Measurements from ENCODE around the gene ELAC1. TPM values are rescaled to one million over a fixed set of nuclear protein-coding genes. Genes with fewer than 3 reads are reported as not detected.
"Not testable (repeated sequence)": the region's sequence is repeated elsewhere in the genome, so short reads cannot be mapped to it uniquely, and the experiment has no call there.

The ELAC1 gene
- total and polyA plus RNA-seq, 8 donors = 5.2 to 13.9 (median 11.8) TPM

- no peaks in the 10 kb centered on the region for H3K27me3 ChIP-seq
- ATAC-seq = no peak
- no peaks in the 10 kb centered on the region for H3K9me3 ChIP-seq
- H3K4me1 ChIP-seq = peaks cover 9 to 29% of the 10 kb centered on the region in 2 donors
- no peak overlapping the region for H3K4me3 ChIP-seq
- TF ChIP-seq CTCF (IDR thresholded peaks at IDR 0.05) = no peak
- peaks cover 0 to 6% of the 10 kb centered on the region in 2 donors for H3K36me3 ChIP-seq
- intact Hi-C loops (cut with DNase I) = no loop called here
- peak in 2 of 4 donors; percentile 27 to 43 for DNase-seq
- no peak overlapping the region for H3K27ac ChIP-seq
Measured at GRCh38 chr18:50970006-50970405, 2.2 kb downstream of the ELAC1 start.

- peak in 1 of 4 donors; percentile 50 for DNase-seq
- peaks cover 9 to 27% of the 10 kb centered on the region in 2 donors for H3K4me1 ChIP-seq
- H3K36me3 ChIP-seq = peaks cover 0 to 29% of the 10 kb centered on the region in 2 donors
- H3K27me3 ChIP-seq; H3K4me3 ChIP-seq; H3K9me3 ChIP-seq; ATAC-seq; H3K27ac ChIP-seq; intact Hi-C loops (cut with DNase I): not testable (repeated sequence)
Measured at GRCh38 chr18:50972404-50972803, 4.6 kb downstream of the ELAC1 start.

GRCh38 chr18:50973367-50974126, 5.7 kb downstream of the ELAC1 start:
- no peak for TF ChIP-seq CTCF (IDR thresholded peaks at IDR 0.05)
- Histone ChIP-seq H3K4me1 (peaks cover 9 to 24% of the 10 kb centered on the region in 2 donors), H3K9me3 (peaks cover 0 to 12% of the 10 kb centered on the region in 2 donors), H3K27ac (no peak overlapping the region), H3K36me3 (peaks cover 0 to 40% of the 10 kb centered on the region in 2 donors), H3K27me3 (no peaks in the 10 kb centered on the region), H3K4me3 (no peak overlapping the region)
- DNase-seq (no peak), ATAC-seq (peak; percentile 76)
- intact Hi-C loops (cut with DNase I) = no loop called here

- no peak overlapping the region for H3K4me3 ChIP-seq
- peaks cover 0 to 12% of the 10 kb centered on the region in 2 donors for H3K9me3 ChIP-seq
- H3K27me3 ChIP-seq = no peaks in the 10 kb centered on the region
- no peak for DNase-seq
- intact Hi-C loops (cut with DNase I) = no loop called here
- peaks cover 4 to 12% of the 10 kb centered on the region in 2 donors for H3K4me1 ChIP-seq
- ATAC-seq = no peak
- H3K27ac ChIP-seq = no peak overlapping the region
- no peak for TF ChIP-seq CTCF (IDR thresholded peaks at IDR 0.05)
- H3K36me3 ChIP-seq = peaks cover 0 to 52% of the 10 kb centered on the region in 2 donors
Measured at GRCh38 chr18:50977037-50977760, 9.4 kb downstream of the ELAC1 start.

- no peak for DNase-seq
Measured at GRCh38 chr18:50981381-50981780, 13.5 kb downstream of the ELAC1 start.

More at GRCh38 chr18:50981381-50981780, 13.5 kb downstream of the ELAC1 start:
- no peak overlapping the region for H3K4me3 ChIP-seq
- peaks cover 0 to 45% of the 10 kb centered on the region in 2 donors for H3K36me3 ChIP-seq
- no peak overlapping the region for H3K27ac ChIP-seq
- H3K4me1 ChIP-seq = peaks cover 0 to 4% of the 10 kb centered on the region in 2 donors
- no peaks in the 10 kb centered on the region for H3K27me3 ChIP-seq
- H3K9me3 ChIP-seq = peaks cover 0 to 12% of the 10 kb centered on the region in 2 donors
- no peak for TF ChIP-seq CTCF (IDR thresholded peaks at IDR 0.05)
- intact Hi-C loops (cut with DNase I) = no loop called here
- ATAC-seq = no peak
